ENCODE results near the gene OR6C3.

The OR6C3 gene

GRCh38 chr12:55372521-55372920 lies 42.0 kb downstream of the OR6C3 start:
- Histone ChIP-seq H3K36me3 (no peaks in the 10 kb centered on the region), H3K9ac (no peak overlapping the region), H4K20me1 (no peaks in the 10 kb centered on the region), H3K4me2 (no peak overlapping the region), H3K4me3 (no peak overlapping the region), H3K27me3 (no peaks in the 10 kb centered on the region), H3K9me3 (no peaks in the 10 kb centered on the region), H3K4me1 (no peaks in the 10 kb centered on the region), H3K27ac (no peak overlapping the region)
- TF ChIP-seq Cebpa-rat (IDR thresholded peaks at IDR 0.05), result no peak
